Neutrophil (primary cell): ENCODE results near the gene CHMP1A.

Experiments
- H3K27ac ChIP-seq: fragments of 200-600 bp; sonication (generic); 2 replicates; pipeline ENCODE4 v1.5.1; 2016; ENCODE audit warnings: mild to moderate bottlenecking, moderate library complexity
- H3K27me3 ChIP-seq: fragments of 200-600 bp; sonication (generic); 2 replicates; pipeline ENCODE4 v1.6.0; 2016; ENCODE audit warnings: mild to moderate bottlenecking
- H3K36me3 ChIP-seq: fragments of 200-600 bp; sonication (generic); 2 replicates; pipeline ENCODE4 v1.5.1; 2017
- H3K4me1 ChIP-seq, 2 experiments: fragments of 200-600 bp in 1 of 2; sonication (generic) in 1 of 2; 1 replicate in 1 of 2; 2 replicates in 1 of 2; pipeline versions ENCODE4 v1.5.1 to v1.6.1; 2013 to 2016; ENCODE audit warnings: low read depth in 1 of 2, low read length in 1 of 2, mild to moderate bottlenecking in 1 of 2, moderate library complexity in 1 of 2; ENCODE audit not compliant: control insufficient read depth in 1 of 2, insufficient read depth in 1 of 2
- H3K4me3 ChIP-seq, 2 experiments: fragments of 200-600 bp in 1 of 2; sonication (generic) in 1 of 2; 1 replicate in 1 of 2; 2 replicates in 1 of 2; pipeline ENCODE4 v1.5.1; 2013 to 2016; ENCODE audit warnings: low read depth in 1 of 2, low read length in 1 of 2, mild to moderate bottlenecking in 1 of 2, moderate library complexity in 1 of 2
- H3K9me3 ChIP-seq: fragments of 200-600 bp; sonication (generic); 2 replicates; pipeline ENCODE4 v1.5.1; 2016
- CTCF ChIP-seq: fragments of 200-600 bp; sonication (generic); IDR thresholded peaks from 2 replicates; pipeline ENCODE4 v1.5.1; 2016; ENCODE audit warnings: antibody characterized with exemption

The CHMP1A gene

DNA sequence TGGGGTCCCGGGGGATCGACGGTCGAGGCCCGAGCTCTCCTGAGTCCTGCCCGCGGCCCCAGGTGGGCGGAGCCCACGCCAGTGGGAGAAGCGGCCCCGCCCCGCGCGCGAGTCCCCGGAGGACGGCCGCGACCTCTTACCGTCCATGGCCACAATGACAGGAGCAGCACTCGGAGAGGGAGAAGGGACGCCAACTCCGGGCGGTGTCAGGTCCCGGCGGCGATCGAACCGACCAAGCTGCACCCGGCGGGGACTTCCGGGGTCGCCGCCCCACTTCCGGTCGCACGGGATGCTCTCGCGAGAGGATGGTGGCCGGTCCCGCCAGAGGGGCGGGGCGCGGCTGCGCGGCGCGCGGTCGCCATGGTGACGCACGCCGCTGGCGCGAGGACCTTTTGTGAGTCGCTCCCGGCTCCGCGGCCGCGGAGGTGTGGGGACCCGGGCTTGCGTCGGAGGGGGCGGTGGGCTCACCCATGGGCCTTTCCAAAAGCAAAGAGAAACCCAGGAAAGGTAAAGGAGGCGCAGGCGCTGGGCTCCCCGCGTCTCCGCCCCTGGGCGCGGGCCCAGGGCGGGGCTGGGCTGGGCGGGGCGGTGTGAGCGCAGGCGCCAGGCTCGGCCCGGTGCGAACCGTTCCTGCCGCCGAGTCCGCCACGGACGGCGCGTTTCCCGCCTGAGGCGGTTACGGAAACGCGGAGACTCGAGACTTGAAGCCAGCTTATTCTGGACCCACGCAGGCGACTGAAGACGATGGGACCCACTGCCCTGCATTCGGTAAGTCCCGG is at the start of gene CHMP1A, which contains the start of gene SPATA33:
CHMP1A (minus strand) TSS at position 267 of the 779 bp plus-strand sequence; CDS start at position 147, 120 bp downstream.
SPATA33 (plus strand) TSS at position 395 of the 779 bp plus-strand sequence; CDS start at position 471, 76 bp downstream.
- Histone ChIP-seq H3K36me3 (peaks cover 20% of the 10 kb centered on the region), H3K27me3 (no peaks in the 10 kb centered on the region), H3K27ac (peak within 1 kb of the TSS; percentile 89), H3K9me3 (no peaks in the 10 kb centered on the region), H3K4me3 (peak within 1 kb of the TSS; percentile 82 to 99), H3K4me1 (peaks cover 16 to 17% of the 10 kb centered on the region in 2 experiments)
- peak; percentile 6 for TF ChIP-seq CTCF

DNA sequence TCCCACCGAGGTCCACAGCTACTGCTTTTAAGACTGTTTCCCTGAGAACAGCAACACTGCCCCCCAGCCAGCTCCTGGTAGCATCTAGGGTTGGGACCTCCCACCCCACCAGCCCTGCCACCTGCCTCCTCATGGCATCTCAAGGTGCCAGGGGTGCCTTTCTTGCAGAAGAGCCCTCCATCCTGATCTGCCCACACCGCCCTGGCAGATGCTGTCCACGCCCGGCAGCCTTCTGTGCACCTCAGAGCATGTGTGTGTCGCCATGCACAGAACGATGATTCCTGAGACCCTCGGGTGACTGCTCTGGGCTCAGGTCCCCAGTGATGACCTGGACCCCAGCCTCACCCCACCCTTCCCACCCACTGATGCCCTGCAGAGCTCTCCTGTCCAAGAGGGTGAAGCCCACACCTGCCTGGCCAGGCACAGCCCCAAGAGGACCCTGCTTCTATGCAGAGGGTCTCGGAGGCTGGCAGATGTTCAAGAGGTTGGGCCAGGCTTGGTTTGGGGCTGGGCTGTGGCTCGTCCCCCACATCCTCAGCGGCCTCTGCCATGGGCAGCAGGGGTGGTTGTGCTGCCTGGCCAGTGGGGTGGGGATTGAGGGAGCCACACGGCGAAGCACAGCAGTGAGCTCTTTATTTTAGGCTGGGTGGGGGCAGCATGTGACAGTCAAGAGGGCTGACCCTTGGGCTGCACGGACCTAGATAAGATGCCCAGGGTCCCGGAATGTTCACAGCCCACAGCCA is 49.2 kb upstream of the CHMP1A start:
- Histone ChIP-seq H3K36me3 (peaks cover 41% of the 10 kb centered on the region), H3K4me1 (peaks cover 8 to 24% of the 10 kb centered on the region in 2 experiments), H3K27ac (no peak overlapping the region), H3K9me3 (no peaks in the 10 kb centered on the region), H3K4me3 (no peak overlapping the region), H3K27me3 (peaks cover 11% of the 10 kb centered on the region)
- TF ChIP-seq CTCF, result no peak

- Histone ChIP-seq H3K36me3 (peaks cover 29% of the 10 kb centered on the region), H3K27ac (no peak overlapping the region), H3K4me3 (no peak overlapping the region), H3K4me1 (peaks cover 18 to 31% of the 10 kb centered on the region in 2 experiments), H3K9me3 (no peaks in the 10 kb centered on the region), H3K27me3 (peaks cover 7% of the 10 kb centered on the region)
- TF ChIP-seq CTCF, result no peak
Observed at GRCh38 chr16:89705006-89705405, 47.5 kb upstream of the CHMP1A start.

GRCh38 chr16:89704281-89704680 is 46.8 kb upstream of the CHMP1A start:
- peaks cover 22 to 36% of the 10 kb centered on the region in 2 experiments for H3K4me1 ChIP-seq
- peaks cover 7% of the 10 kb centered on the region for H3K27me3 ChIP-seq
- no peak for TF ChIP-seq CTCF
- H3K27ac ChIP-seq, result no peak overlapping the region
- no peak overlapping the region for H3K4me3 ChIP-seq
- H3K36me3 ChIP-seq, result peaks cover 22% of the 10 kb centered on the region
- no peaks in the 10 kb centered on the region for H3K9me3 ChIP-seq

DNA sequence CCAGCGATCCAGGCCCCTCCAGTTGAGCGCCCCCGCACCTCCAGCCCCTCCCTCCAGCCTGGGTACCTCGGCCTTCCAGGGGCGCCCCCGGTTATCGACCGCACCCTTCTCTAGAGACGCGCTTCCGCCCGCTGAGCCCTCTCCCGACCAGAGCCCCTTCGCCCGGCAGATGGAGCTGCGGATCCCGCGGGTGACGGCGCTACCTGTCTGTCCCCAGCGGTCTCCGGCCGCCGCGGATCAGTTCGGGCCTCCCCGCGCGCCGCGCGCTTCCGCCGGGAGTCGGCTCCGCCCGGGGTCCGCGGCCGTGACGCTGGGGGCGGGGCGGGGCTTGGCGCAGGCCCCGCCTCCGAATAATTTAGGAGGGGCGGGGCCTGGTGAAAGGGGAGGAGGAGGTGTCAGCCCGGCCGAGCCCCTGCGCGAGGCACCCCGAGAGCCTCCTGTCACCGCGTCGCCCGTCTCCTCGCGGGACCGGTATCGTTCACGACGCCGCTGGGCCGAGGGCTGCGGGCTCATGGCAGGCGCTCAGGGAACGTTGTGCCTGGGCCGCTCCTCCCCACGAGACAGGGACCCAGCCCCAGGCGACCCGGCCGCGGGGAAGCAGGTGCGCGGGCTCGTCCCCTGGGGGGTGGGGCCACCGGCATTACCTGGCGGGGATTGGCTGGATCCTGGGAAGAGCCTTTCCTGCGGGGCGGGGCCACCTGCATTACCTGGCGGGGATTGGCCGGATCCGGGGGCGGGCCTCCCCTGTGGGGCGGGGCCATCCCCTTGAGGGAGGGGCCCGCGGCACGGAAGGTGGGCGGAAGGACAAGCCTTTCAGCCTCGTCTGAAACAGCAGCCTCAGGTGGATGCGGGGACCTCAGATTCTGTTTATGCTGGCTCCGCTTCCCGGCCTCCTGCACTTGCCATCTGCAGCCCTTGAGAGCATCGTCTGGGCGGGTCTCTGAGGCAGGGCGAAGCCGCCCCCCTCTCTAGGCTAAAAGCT is 44.2 kb upstream of the CHMP1A start, which contains the start of gene SPATA2L:
SPATA2L (minus strand) TSS at position 281 of the 982 bp plus-strand sequence. CDS start 473 bp downstream, outside the sequence.
- H3K4me1 ChIP-seq, result peaks cover 22 to 36% of the 10 kb centered on the region in 2 experiments
- TF ChIP-seq CTCF, result peak; percentile 70
- peak within 1 kb of the TSS; percentile 94 for H3K27ac ChIP-seq
- H3K4me3 ChIP-seq, result peak within 1 kb of the TSS; percentile 64 to 96
- no peaks in the 10 kb centered on the region for H3K9me3 ChIP-seq
- H3K27me3 ChIP-seq, result peaks cover 7% of the 10 kb centered on the region
- H3K36me3 ChIP-seq, result peaks cover 14% of the 10 kb centered on the region
